NCI-H446 (cell line): Measurements from ENCODE around the gene TSPAN3.

Experiments used
- DNase-seq, 2 experiments: peaks; one replicate each; lab custom pipeline; 2025; lab: John Stamatoyannopoulos, UW

The TSPAN3 gene

GRCh38 chr15:77023576-77024272, 47.2 kb downstream of the TSPAN3 start:
- DNase-seq = no peak

GRCh38 chr15:77022646-77023575, 48.0 kb downstream of the TSPAN3 start:
- no peak for DNase-seq

- no peak for DNase-seq
Observed at GRCh38 chr15:77021803-77022381, 49.0 kb downstream of the TSPAN3 start.

GRCh38 chr15:77021088-77021481, 49.8 kb downstream of the TSPAN3 start:
- no peak for DNase-seq

- DNase-seq = no peak
Observed at GRCh38 chr15:77020348-77021087, 50.4 kb downstream of the TSPAN3 start.

GRCh38 chr15:77019521-77020331, 51.2 kb downstream of the TSPAN3 start:
- DNase-seq = no peak

GRCh38 chr15:77018796-77019505, 52.0 kb downstream of the TSPAN3 start:
- DNase-seq = no peak

- DNase-seq = no peak
Observed at GRCh38 chr15:77017761-77018720, 52.9 kb downstream of the TSPAN3 start.

GRCh38 chr15:77017091-77017660, 53.7 kb downstream of the TSPAN3 start:
- DNase-seq = no peak

- DNase-seq = no peak
Observed at GRCh38 chr15:77016321-77016695, 54.6 kb downstream of the TSPAN3 start.

- DNase-seq = no peak
Observed at GRCh38 chr15:77015646-77016320, 55.1 kb downstream of the TSPAN3 start.

GRCh38 chr15:77014132-77015081, 56.5 kb downstream of the TSPAN3 start:
- DNase-seq = no peak

GRCh38 chr15:77013776-77014131, 57.2 kb downstream of the TSPAN3 start:
- no peak for DNase-seq

GRCh38 chr15:77012868-77013267, 58.0 kb downstream of the TSPAN3 start:
- no peak for DNase-seq

GRCh38 chr15:77012117-77012712, 58.7 kb downstream of the TSPAN3 start:
- no peak for DNase-seq

GRCh38 chr15:77010857-77011256, 60.1 kb downstream of the TSPAN3 start:
- no peak for DNase-seq

- no peak for DNase-seq
Observed at GRCh38 chr15:77010312-77010686, 60.6 kb downstream of the TSPAN3 start.
